HepG2 (cell line): ENCODE results near the gene ACAT2. TPM values are rescaled to one million over a fixed set of nuclear protein-coding genes. Genes with fewer than 3 reads are reported as not detected.

ENCODE experiments used
- AGO2 ChIP-seq: fragments of 200-400 bp; formaldehyde crosslinking; optimal IDR thresholded peaks from 2 replicates; pipeline ENCODE3; 2017; ENCODE audit warnings: mild to moderate bottlenecking, low read depth, low read length, moderate library complexity
- AHDC1 ChIP-seq: sonication (generic); formaldehyde crosslinking; IDR thresholded peaks from 2 replicates; pipeline ENCODE4 v1.5.1; 2020; ENCODE audit warnings: mild to moderate bottlenecking, missing genetic modification reagents, borderline replicate concordance
- CREB1 ChIP-seq, 2 experiments: fragments of 450-650 bp in 1 of 2; IDR thresholded peaks; 2 replicates each; pipeline ENCODE4 v1.6.1; 2016 to 2017; ENCODE audit warnings: control low read depth in 1 of 2, mild to moderate bottlenecking in 1 of 2, missing compliant biosample characterization in 1 of 2, missing genetic modification characterization in 1 of 2
- EHMT2 ChIP-seq: fragments of 200-600 bp; sonication (generic); IDR thresholded peaks from 2 replicates; pipeline ENCODE4 v1.7.0; 2017; ENCODE audit warnings: antibody characterized with exemption, low read depth, low read length, borderline replicate concordance
- GZF1 ChIP-seq: sonication (generic); formaldehyde crosslinking; IDR thresholded peaks from 2 replicates; pipeline ENCODE4 v1.5.1; 2020; ENCODE audit warnings: mild to moderate bottlenecking, missing genetic modification reagents
- IKZF4 ChIP-seq: sonication (generic); formaldehyde crosslinking; IDR thresholded peaks from 2 replicates; pipeline ENCODE4 v1.5.1; 2020; ENCODE audit warnings: borderline replicate concordance, mild to moderate bottlenecking, low read depth, missing genetic modification reagents; ENCODE audit errors: not compliant biosample characterization
- JUNB ChIP-seq: sonication (generic); formaldehyde crosslinking; IDR thresholded peaks from 2 replicates; pipeline ENCODE4 v1.8.0; 2022; ENCODE audit warnings: missing genetic modification reagents, mild to moderate bottlenecking, borderline replicate concordance
- KLF12 ChIP-seq: sonication (generic); formaldehyde crosslinking; IDR thresholded peaks from 2 replicates; pipeline ENCODE4 v1.4.0; 2020; ENCODE audit warnings: missing genetic modification reagents, borderline replicate concordance
- POLR2A ChIP-seq, 2 experiments: IDR thresholded peaks; 2 replicates each; pipeline ENCODE4 v1.6.1; 2011; ENCODE audit warnings: low read depth in 2 of 2, low read length in 2 of 2, mild to moderate bottlenecking in 1 of 2, moderate library complexity in 1 of 2; ENCODE audit not compliant: insufficient read depth in 1 of 2
- POLR2G ChIP-seq: fragments of 200-400 bp; formaldehyde crosslinking; IDR thresholded peaks from 2 replicates; pipeline ENCODE4 v1.6.1; 2018; ENCODE audit warnings: mild to moderate bottlenecking, low read depth, low read length, moderate library complexity
- PRDM10 ChIP-seq: sonication (generic); formaldehyde crosslinking; IDR thresholded peaks from 2 replicates; pipeline ENCODE4 v1.4.0; 2020; ENCODE audit warnings: low read depth, missing genetic modification reagents
- TIGD3 ChIP-seq: sonication (generic); formaldehyde crosslinking; IDR thresholded peaks from 2 replicates; pipeline ENCODE4 v1.5.1; 2020; ENCODE audit warnings: mild to moderate bottlenecking, missing genetic modification reagents, borderline replicate concordance
- ZNF17 ChIP-seq: sonication (generic); formaldehyde crosslinking; IDR thresholded peaks from 2 replicates; pipeline ENCODE4 v1.5.0; 2020; ENCODE audit warnings: mild to moderate bottlenecking, missing genetic modification reagents
- ZNF557 ChIP-seq: sonication (generic); formaldehyde crosslinking; IDR thresholded peaks from 2 replicates; pipeline ENCODE4 v1.4.0; 2020; ENCODE audit warnings: missing genetic modification reagents
- ZNF788 ChIP-seq: sonication (generic); formaldehyde crosslinking; IDR thresholded peaks from 2 replicates; pipeline ENCODE4 v1.5.0; 2020; ENCODE audit warnings: mild to moderate bottlenecking, missing genetic modification reagents, borderline replicate concordance
- polyA plus RNA-seq, 8 experiments: library from polyadenylated mRNA; depleted of rRNA in 3 of 8; stranded (reverse) in 7 of 8; unstranded in 1 of 8; fragments of >200 nt; fragmentation: Illumina TruSeq in 4 of 8; extraction: Trizol in 4 of 8; gene quantifications; 2 replicates each; pipeline versions ENCODE4 v1.2.1 to v1.2.3, GENCODE V29; 2011 to 2016; ENCODE audit warnings: low read depth in 4 of 8, missing spikeins in 1 of 8, mixed read lengths in 1 of 8; ENCODE audit not compliant: insufficient read depth in 1 of 8
- total RNA-seq, 5 experiments: library from RNA; depleted of rRNA; stranded (reverse); fragments of >200 nt; fragmentation: Illumina TruSeq; extraction: Trizol; gene quantifications; 2 replicates each; pipeline ENCODE4 v1.2.3, GENCODE V29; 2016; ENCODE audit warnings: low read depth in 1 of 5

ACAT2 gene
- total and polyA plus RNA-seq, 2 of the 13 experiments (the other 11 are each of a cell fraction or from before 2014, with no cell fraction given), result 121 to 534 TPM

- TF ChIP-seq AGO2 (peak; percentile 32), CREB1 (IDR thresholded peaks at IDR 0.05) (no peak), CREB1 (CRISPR knock-in tag; IDR thresholded peaks at IDR 0.05) (0 out of 2 replicates have a peak, but pooled peaks have one; percentile 8), ZNF17 (no peak), AHDC1 (CRISPR knock-in tag) (no peak), POLR2A (IDR thresholded peaks at IDR 0.05; ENCODE audit: insufficient read depth in 1 of 2, low read depth in 2 of 2, low read length in 2 of 2) (peak; percentile 40 to 59; a peak in 3 of 4 replicates), ZNF557 (no peak), ZNF788 (no peak), EHMT2 (no peak), TIGD3 (CRISPR knock-in tag) (no peak), IKZF4 (CRISPR knock-in tag) (no peak), POLR2G (peak; percentile 67; the same call in 1 of the 2 replicates), PRDM10 (CRISPR knock-in tag) (no peak), JUNB (no peak), GZF1 (CRISPR knock-in tag) (no peak), KLF12 (CRISPR knock-in tag) (no peak)
Observed at GRCh38 chr6:159778542-159779103, 16.8 kb downstream of the ACAT2 start (continued).
